ENCODE measurements around the gene DOCK11.
"Not testable (repeated sequence)": the region's sequence is repeated elsewhere in the genome, so short reads cannot be mapped to it uniquely, and the experiment has no call there.

DOCK11 gene

DNA sequence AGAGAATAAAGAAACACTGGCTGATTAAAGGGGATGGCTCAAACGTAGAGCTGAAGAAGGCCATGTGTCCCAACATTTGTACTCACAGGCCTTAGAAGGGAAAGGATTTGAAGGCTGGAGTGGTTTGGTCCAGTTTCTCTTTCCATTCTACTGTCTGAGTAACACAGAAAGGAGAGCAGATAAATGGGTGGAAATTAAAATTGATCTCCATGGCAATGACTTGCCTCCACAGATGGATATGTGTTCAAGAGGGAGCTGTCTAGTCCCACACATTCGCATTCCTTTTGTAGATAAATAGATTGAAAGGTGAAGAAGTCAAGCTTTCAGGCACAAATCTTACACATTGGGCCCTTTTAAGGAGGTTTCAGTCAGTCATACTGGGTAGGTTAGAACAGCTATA lies 74.6 kb downstream of the DOCK11 start:
- DNase-seq (ENCODE audit: low read depth in 2 of 2): no peak

DNA sequence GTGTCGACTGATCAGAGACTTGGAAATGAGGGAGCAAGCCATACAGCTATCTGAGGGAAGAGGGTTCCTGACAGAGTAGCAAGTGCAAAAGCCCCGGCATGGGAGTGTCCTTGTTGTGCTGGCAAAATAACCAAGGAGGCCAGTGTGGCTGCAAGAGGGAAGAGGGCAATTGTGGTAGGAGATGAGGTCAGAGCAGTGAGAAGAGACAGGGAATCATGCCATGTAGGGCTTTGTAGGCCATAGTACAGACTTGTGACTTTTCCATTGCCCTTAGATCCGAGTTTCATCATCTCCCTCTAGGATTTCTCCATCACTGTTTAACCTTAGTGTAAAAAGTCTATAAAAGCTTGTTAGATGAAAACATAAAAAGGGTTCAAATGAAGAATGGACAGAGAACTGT lies 76.2 kb downstream of the DOCK11 start:
- no peak for DNase-seq (ENCODE audit: low read depth in 2 of 2)

DNA sequence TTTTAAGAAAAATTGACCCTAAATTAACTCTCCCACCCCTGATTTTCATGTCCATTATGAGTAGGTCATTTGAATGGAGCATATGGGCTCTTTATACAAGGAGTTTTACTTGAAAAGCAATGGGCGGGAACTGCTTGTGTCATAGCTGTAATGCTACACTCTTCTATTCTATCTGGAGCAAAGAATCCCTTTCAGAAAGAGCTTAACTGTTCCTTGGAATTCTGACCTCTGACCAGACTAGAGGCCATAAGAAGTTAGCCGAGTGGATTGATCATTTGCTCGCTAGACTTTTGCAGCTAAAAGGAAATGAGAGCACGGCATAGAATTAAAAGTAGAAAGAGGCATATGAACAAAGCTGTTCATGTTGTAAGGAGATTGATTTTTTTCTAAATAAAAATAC lies 79.1 kb downstream of the DOCK11 start:
- no peak for DNase-seq (ENCODE audit: low read depth in 2 of 2)

DNA sequence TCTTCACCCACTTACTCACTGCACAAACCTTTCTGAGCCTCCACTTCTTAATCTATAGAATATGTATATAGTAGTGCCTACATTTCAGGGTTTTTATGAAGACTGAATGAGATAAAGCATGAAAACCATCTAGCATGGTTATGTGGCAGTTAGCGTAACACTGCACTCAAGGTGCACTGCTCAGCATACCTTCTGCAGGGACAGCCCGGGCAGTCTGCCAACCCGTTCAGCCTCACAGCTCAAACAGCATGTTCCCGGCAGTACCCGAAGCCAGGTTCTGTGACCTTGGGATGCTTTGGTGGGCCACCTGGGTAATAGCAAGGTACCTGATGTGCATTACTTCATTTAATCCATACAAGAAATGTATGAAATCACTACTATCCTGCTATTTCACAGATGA lies 81.4 kb downstream of the DOCK11 start:
- DNase-seq (ENCODE audit: low read depth in 2 of 2): no peak

DNA sequence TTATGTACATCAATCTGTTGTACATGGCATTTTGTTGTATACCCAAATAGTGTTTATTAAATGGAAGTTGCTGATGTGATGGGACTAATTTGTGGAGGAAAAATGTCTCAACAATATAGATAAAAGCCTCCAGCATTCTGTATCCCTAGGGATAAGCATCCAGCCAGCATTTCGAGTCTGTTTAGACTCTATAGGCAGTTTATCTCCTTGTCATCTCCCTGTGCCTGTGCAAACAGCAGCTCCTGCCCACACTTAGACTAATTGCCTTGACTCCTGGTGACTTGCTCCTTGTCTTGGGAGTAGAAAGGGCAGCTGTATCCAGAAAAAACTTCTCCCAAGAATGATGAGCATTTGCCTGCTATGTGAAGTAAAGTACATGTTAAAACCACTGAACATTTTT lies 83.8 kb downstream of the DOCK11 start:
- no peak for DNase-seq (ENCODE audit: low read depth in 2 of 2)

DNA sequence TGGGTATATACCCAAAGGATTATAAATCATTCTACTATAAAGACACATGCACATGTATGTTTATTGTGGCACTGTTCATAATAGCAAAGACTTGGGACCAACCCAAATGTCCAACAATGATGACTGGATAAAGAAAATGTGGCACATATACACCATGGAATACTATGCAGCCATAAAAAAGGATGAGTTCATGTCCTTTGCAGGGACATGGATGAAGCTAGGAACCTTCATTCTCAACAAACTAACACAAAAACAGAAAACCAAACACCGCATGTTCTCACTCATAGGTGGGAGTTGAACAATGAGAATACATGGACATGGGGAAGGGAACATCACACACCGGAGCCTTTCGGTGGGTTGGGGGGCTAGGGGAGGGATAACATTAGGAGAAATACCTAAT lies 87.3 kb downstream of the DOCK11 start:
- not testable (repeated sequence) for DNase-seq (ENCODE audit: low read depth in 2 of 2)

DNA sequence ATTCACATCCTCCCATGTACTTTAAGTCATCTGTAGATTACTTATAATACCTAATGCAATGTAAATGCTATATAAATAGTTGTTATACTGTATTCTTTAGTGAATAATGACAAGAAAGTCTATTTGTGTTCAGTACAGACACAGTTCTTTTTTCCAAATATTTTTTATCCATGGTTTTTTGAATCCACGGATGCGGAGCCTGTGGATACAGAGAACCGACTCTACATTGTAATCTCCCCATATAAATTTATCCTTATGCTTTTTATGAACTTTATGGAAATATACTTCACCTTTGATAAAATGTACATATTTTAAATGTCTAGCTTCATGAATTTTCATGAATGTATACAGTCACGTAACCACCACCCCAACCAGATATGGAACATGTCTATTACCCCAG lies 88.2 kb downstream of the DOCK11 start:
- DNase-seq (ENCODE audit: low read depth in 2 of 2): no peak

DNA sequence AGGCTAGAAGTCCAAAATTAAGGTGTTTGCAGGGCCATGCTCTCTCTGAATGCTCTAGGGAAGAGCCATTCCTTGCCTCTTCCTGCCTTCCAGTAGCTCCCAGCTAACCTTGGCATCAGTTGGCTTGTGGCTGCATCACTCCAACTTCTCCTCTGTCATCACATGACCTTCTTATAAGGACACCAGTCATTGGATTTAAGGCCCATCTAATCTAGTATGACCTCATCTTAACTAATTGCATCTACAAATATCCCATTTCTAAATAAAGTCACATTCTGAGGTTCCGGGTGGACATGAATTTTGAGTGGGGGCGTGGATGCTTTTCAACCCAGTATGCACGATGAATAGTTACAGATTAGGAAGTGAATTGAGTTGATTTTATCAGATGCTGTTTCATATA lies 89.7 kb downstream of the DOCK11 start:
- no peak for DNase-seq (ENCODE audit: low read depth in 2 of 2)

DNA sequence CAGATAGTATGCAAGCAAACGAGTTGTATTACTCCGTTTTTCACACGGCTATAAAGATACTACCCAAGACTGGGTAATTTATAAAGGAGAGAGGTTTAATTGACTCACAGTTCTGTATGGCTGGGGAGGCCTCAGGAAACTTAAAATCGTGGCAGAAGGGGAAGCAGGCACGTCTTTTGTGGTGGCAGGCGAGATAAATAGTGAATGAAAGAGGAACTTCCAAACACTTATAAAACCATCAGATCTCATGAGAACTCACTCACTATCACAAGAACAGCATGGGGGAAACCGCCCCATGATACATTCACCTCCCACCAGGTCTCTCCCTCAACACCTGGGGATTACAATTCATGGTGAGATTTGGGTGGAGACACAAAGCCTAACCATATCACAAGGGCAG lies 90.6 kb downstream of the DOCK11 start:
- DNase-seq (ENCODE audit: low read depth in 2 of 2): not testable (repeated sequence)

DNA sequence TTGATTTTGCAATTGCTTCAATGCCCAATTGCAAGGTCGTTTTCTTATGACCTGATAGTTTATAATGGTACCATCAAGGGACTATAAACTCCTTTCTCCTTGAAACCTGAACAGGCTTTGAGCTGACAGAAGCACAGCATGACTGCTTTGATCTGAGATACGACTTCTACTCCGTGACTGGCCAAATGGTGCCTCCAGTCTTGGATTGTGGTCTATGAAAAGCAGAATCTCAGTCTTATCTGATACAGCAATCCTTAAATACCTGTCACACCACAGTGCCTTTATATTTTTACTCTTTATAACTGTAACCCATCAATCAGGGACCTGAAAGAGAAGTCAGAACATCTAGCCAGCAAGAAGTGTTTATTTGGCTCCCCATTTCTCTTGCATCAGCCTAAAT lies 93.1 kb downstream of the DOCK11 start:
- no peak for DNase-seq (ENCODE audit: low read depth in 2 of 2)

DNA sequence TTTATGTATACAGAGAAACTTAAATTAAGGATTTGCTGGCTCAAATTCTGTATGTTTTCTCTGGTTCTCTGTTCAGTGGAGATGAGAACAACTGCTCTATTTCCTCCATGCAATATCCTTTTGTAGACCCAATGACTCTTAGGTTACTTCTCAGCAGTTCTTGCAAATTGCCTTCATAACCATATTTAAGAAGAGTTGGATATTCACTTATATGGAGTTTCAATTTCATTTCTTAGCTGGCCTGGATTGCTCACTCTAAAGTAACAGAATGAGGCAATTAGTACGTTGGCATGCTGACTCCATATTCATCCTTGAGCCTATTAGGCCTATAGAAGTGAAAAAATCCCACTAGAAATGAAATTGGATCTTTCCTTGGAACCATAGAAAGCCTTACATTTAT lies 93.6 kb downstream of the DOCK11 start:
- DNase-seq (ENCODE audit: low read depth in 2 of 2): no peak

DNA sequence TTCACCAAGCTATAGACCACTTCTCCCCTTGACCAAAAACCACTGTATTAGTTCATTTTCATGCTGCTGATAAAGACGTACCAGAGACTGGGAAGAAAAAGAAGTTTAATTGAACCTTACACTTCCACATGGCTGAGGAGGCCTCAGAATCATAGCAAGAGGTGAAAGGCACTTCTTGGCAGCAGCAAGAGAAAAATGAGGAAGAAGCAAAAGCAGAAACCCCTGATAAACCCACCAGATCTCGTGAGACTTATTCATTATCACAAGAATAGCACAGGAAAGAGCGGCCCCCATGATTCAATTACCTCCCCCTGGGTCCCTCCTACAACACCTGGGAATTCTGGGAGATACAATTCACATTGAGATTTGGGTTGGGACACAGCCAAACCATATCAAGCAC lies 97.8 kb downstream of the DOCK11 start:
- no peak for DNase-seq (ENCODE audit: low read depth in 2 of 2)

DNA sequence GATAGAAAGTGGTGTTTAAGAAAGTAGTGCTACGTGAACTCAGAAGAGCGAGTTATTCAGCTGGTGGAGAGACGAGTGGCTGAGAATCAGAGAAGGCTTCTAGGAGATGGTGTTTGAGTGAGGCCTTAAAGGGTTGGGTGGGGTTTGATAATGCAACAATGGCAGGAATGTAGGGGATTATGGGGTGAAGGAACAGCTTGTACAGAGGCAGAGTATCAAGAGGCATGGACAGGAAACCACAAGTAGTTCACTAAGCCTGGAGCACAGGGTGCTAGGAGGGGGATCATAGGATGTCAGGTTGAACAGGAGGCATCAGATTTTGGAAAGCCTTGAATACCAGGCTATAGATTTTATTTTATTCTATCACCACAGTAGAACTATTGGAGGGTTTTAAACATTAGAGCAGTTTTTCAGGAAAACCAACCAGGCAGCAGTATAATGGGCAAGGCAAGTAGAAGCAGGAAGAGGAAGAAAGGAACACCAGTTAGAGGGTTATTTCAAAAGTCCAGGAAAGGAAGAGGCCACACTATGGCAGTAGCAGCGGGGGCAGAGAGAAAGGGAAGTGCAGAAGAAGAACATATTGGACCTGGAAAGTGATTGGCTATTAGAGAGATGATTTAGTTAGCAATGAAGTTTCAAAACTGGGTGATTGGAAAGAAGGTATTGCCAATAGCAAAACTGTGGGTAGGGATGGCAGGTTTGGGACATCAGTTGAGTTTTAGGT lies 99.2 kb downstream of the DOCK11 start:
- no peak for DNase-seq (ENCODE audit: low read depth in 2 of 2)

DNA sequence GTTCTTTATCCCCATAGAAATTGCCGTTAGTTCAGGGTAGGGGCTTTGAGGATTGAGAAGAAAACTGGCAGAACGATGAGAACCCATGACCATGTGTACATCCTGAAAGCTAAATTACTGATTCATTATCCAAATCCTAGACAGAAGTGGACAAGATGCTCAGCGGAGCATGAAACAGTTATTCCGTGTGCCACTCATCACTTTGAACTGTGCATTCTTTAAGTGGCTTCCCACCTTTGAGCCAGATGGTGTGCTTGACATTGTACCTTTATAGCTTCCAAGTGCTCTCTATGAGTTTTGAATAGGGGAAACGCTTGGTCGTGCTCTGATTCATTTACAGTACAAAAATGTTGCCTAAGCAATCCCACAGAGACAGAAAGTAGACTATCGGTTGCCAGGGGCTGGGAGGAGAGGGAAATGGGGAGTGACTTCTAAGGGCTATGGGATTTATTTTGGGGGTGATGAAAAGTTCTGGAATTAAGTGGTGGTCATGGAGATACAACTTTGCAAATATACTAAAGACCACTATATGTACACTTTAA lies 100.0 kb downstream of the DOCK11 start:
- DNase-seq (ENCODE audit: low read depth in 2 of 2): no peak

DNA sequence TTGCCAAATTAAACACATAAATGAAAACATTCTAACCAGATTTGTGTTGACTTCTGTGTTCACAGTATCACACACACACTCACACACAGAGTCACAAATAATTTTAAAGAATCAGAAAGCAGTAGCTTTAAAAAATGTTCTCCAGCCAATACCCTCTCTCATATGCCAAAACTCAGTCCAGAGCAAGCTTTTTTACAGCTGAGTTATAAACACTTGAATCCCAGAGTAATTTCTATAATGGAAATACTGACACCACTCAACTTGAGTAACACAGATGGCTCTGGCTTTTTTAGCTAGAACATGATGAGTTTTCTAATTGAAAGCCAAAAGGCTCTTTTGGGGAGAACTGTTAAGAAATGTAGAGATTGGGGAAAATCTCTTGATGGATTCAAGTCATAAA lies 100.8 kb downstream of the DOCK11 start:
- DNase-seq (ENCODE audit: low read depth in 2 of 2): no peak

DNA sequence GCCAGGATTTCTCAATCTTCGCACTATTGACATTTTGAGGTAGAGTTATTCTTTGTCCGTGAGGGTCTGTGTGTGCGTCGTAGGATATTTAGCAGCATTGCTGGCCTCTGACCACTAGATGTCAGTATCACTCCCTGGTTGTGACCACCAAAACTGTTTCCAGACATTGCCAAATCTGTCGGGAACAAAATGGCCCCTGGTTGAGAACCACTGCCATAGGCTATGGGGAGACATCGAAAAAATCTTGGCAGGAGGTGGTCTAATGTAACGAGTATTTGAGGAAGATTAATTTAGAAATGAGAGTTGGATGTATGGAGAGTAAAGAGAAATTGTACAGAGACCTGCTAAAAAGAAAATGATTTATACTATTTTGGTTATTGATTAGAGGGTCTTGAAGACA lies 108.4 kb downstream of the DOCK11 start:
- no peak for DNase-seq (ENCODE audit: low read depth in 2 of 2)

DNA sequence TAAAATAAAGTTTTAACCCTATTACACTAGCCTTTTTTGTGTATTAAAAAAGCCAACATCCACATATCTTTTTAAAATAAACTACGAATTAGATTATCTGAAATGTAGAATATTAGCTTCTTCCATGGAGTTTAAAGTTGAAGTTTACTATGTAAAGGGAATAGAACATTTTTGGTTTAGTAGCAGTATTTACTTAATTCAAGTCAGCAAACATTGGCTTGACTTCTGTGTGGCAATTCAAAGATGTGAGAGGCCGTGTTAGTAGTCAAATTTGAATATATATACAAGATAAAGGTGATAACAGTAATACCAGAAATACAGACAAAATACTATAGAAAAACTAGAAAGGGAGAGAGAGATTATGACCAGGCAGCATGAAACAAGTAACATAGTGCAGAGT lies 116.7 kb downstream of the DOCK11 start:
- DNase-seq (ENCODE audit: low read depth in 2 of 2): no peak

DNA sequence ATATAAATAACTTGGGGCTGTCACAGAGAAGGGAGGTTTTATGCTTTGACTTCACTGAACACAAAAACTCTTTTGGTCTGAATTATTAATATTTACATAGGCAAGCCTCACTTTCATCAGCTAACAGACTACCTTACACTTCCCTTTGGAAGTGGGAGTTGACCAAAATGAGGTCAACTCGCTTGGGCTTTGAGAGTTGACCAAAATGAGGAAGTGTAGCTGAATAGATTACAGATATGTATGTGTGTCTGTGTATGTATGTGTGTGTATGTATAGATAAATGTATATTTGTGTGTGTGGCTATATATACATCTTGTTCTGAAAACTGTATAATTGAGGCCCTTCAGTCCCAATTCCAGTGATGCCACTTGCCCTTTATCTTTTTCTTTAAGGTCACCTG lies 118.5 kb downstream of the DOCK11 start:
- no peak for DNase-seq (ENCODE audit: low read depth in 2 of 2)

DNA sequence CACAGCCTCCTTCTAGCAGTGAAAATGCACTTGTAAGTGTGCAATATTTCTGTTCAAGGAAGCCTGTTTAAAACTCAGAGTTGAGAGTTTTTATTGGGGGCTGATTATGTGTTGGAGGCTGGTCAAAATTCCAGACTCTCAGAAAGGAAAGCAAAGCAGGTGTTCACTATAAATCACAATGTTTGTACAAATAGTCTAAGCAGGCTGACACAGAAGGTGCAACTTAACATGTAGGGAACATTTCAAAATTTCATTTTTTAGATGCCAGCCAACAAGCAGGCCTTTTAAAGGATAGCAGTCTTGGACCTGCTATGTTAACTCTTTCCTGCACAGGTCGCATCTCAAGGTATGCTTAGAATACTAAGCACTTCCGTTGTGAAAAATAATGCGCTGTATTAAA lies 119.5 kb downstream of the DOCK11 start:
- no peak for DNase-seq (ENCODE audit: low read depth in 2 of 2)

DNA sequence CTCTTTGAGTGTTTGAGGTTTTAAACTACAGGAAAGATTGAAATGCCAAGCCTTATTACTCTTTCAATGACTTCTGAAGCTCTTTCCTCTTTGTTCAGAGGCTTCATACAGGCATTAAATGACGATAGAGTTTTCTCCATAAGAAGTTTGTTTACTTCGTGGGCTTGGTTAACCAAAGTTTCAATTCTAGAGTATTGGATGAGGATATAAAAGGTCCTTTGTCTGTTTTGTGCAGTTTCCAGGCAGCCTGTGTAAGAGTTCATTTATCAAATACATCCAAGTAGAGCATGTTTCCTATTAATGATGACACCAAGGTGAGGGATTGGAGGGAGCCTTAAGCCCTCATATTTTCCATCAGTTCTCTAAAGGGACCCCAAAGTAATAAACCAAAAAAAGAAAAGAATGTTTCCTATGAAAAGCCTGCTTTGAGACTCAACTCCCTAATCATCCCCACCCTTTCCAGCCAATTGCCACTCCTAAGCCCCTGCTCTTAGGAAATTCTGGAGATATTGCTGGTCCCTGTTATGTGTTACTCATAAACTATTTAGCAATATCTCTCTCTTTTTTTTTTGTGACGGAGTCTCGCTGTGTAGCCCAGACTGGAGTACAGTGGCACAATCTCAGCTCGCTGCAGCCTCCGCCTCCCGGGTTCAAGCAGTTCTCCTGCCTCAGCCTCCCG lies 125.6 kb downstream of the DOCK11 start:
- no peak for DNase-seq (ENCODE audit: low read depth in 2 of 2)

DNA sequence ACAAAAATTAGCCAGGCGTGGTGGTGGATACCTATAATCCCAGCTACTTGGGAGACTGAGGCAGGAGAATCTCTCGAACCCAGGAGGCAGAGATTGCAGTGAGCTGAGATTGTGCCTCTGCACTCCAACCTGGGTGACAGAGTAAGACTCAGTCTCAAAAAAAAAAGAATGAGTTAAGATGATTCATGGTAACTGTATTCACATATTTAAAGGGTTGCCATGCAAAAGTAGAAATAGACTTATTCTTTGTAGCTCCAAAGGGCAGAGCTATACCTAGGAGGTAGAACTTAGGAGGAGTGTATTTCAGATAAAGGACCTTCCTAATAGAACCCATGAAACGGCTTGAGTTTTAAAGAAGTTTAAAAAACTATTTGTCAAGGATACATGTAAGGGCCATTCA lies 127.4 kb downstream of the DOCK11 start:
- DNase-seq (ENCODE audit: low read depth in 2 of 2): no peak

DNA sequence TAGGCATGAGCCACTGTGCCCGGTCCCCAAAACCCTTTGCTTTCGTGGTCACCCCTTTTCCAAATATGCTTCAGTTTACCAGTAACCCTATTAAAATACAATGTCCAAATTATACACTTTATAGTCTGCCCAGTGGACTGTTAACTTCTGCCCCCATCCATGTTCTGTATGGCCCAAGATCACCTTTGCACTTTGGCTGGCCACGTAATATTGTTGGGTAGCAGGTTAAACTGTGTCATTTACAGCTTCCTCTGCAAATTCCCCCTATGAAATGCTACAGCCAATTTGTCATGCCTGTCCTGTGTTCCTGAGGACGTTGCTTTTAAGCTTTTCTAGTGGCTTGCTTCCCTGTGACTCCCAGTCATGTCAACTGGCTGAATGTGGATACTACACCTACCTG lies 130.7 kb downstream of the DOCK11 start:
- DNase-seq (ENCODE audit: low read depth in 2 of 2): no peak

DNA sequence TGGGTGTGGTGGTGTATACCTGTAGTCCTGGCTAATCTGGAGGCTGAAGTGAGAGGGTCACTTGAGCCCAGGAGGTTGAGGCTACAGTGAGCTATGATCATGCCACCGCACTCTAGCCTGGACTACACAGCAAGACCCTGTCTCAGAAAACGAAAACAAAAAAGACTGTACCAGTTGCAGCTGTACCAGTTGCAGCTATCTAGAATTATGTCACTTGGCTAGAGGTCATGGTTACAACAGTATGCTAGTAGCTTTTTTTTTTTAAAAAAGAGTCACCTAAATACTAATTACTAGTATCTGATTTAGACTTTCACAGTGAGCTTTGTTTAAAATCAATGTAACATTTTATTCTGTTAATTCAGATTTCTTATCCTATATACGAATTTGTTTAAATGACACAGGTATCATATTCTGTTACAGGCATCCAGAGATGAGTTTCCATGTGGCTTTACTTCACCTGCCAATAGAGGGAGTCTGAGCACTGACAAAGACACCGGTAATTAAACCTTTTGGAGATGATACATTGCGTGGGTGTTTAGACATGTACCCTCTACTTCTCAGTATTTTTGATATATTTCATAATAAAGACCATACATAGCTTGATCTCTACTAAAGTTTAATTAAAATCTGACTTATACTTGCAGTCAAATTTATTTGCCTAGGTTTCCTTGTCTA lies 131.6 kb downstream of the DOCK11 start:
- DNase-seq (ENCODE audit: low read depth in 2 of 2): no peak
